GM23338 (cell line): ENCODE measurements around the gene MYO16. TPM values are rescaled to one million over a fixed set of nuclear protein-coding genes. Genes with fewer than 3 reads are reported as not detected.

Experiments used
- ATAC-seq: fragments of 200-7000 bp; cut with Tn5 transposase; 3 replicates; pipeline ENCODE4 v1.9.1; 2020
- DNase-seq: peaks from one replicate; pipeline ENCODE4 v3.0.0-alpha.2; 2015; ENCODE audit warnings: low spot score
- H2AFZ ChIP-seq: fragments of 200-600 bp; sonication (generic); 2 replicates; pipeline ENCODE4 v1.8.0; 2016; ENCODE audit warnings: antibody characterized with exemption, mild to moderate bottlenecking, moderate library complexity
- H3F3A ChIP-seq: fragments of 200-600 bp; sonication (generic); replicated peaks from 2 replicates; pipeline ENCODE4 v1.8.0; 2017; ENCODE audit warnings: antibody characterized with exemption, mixed run types, low read depth
- H3K27ac ChIP-seq: fragments of 200-600 bp; sonication (generic); 2 replicates; pipeline ENCODE4 v1.6.1; 2016; ENCODE audit warnings: low read depth
- H3K27me3 ChIP-seq: fragments of 200-600 bp; sonication (generic); 2 replicates; pipeline ENCODE4 v1.8.0; 2016; ENCODE audit warnings: mild to moderate bottlenecking, mixed run types, moderate library complexity; ENCODE audit not compliant: insufficient read depth
- H3K36me3 ChIP-seq: fragments of 200-600 bp; sonication (generic); 2 replicates; pipeline ENCODE4 v1.8.0; 2016; ENCODE audit warnings: mild to moderate bottlenecking; ENCODE audit not compliant: insufficient read depth
- H3K4me1 ChIP-seq: fragments of 200-600 bp; sonication (generic); 2 replicates; pipeline ENCODE4 v1.8.0; 2016; ENCODE audit warnings: mild to moderate bottlenecking, moderate library complexity; ENCODE audit not compliant: insufficient read depth
- H3K4me2 ChIP-seq: fragments of 200-600 bp; sonication (generic); 2 replicates; pipeline ENCODE4 v1.7.1; 2017; ENCODE audit warnings: mixed run types
- H3K4me3 ChIP-seq: fragments of 200-600 bp; sonication (generic); 2 replicates; pipeline ENCODE4 v1.6.1; 2016; ENCODE audit warnings: mixed run types
- H3K79me2 ChIP-seq: fragments of 200-600 bp; sonication (generic); replicated peaks from 2 replicates; pipeline ENCODE4 v1.8.0; 2017; ENCODE audit warnings: mild to moderate bottlenecking; ENCODE audit not compliant: insufficient read depth
- H3K9me2 ChIP-seq: fragments of 200-600 bp; sonication (generic); 2 replicates; pipeline ENCODE4 v1.8.0; 2017; ENCODE audit not compliant: insufficient read depth
- H4K20me1 ChIP-seq: fragments of 200-600 bp; sonication (generic); replicated peaks from 2 replicates; pipeline ENCODE4 v1.8.0; 2017; ENCODE audit warnings: mild to moderate bottlenecking; ENCODE audit not compliant: insufficient read depth
- H3K27ac Mint-ChIP-seq: 2 replicates; pipeline ENCODE4 v1.8.0; 2020; ENCODE audit warnings: inconsistent platforms, mild to moderate bottlenecking, moderate library complexity, mixed read lengths
- H3K27me3 Mint-ChIP-seq: 3 replicates; pipeline ENCODE4 v1.8.0; 2022; ENCODE audit warnings: low read depth, mild to moderate bottlenecking, moderate library complexity, mixed read lengths, inconsistent platforms; ENCODE audit not compliant: insufficient read depth, poor library complexity
- H3K36me3 Mint-ChIP-seq: 3 replicates; pipeline ENCODE4 v1.8.0; 2021; ENCODE audit warnings: low read depth, mild to moderate bottlenecking, inconsistent platforms, moderate library complexity, mixed read lengths
- H3K4me1 Mint-ChIP-seq: 3 replicates; pipeline ENCODE4 v1.8.0; 2020; ENCODE audit warnings: mild to moderate bottlenecking, inconsistent platforms, mixed read lengths
- H3K4me3 Mint-ChIP-seq: 3 replicates; pipeline ENCODE4 v1.8.0; 2021; ENCODE audit warnings: moderate library complexity, mild to moderate bottlenecking, inconsistent platforms, mixed read lengths
- H3K9me3 Mint-ChIP-seq: 3 replicates; pipeline ENCODE4 v1.8.0; 2020; ENCODE audit warnings: moderate library complexity, mild to moderate bottlenecking, inconsistent platforms, mixed read lengths
- CTCF ChIP-seq, 2 experiments: fragments of 200-600 bp in 1 of 2; sonication (generic) in 1 of 2; conservative IDR thresholded peaks; 2 replicates each; pipeline versions ENCODE4 v1.5.1 to v1.6.1; 2016 to 2017; ENCODE audit warnings: antibody characterized with exemption in 2 of 2, low read depth in 2 of 2, mild to moderate bottlenecking in 2 of 2, moderate library complexity in 1 of 2
- EZH2phosphoT487 ChIP-seq: fragments of 200-600 bp; sonication (generic); IDR thresholded peaks from one replicate; pipeline ENCODE4 v1.8.1; 2018; ENCODE audit warnings: antibody characterized with exemption; ENCODE audit not compliant: unreplicated experiment
- JUNB ChIP-seq: IDR thresholded peaks from one replicate; pipeline ENCODE4 v1.6.1; 2016; ENCODE audit warnings: antibody characterized with exemption; ENCODE audit not compliant: unreplicated experiment
- POLR2AphosphoS5 ChIP-seq: IDR thresholded peaks from 2 replicates; pipeline ENCODE4 v1.6.1; 2016; ENCODE audit warnings: antibody characterized with exemption, low read depth
- REST ChIP-seq: IDR thresholded peaks from one replicate; pipeline ENCODE4 v1.6.1; 2018; ENCODE audit warnings: antibody characterized with exemption; ENCODE audit not compliant: unreplicated experiment
- STAT1 ChIP-seq: IDR thresholded peaks from one replicate; pipeline ENCODE4 v1.6.1; 2016; ENCODE audit warnings: antibody characterized with exemption; ENCODE audit not compliant: unreplicated experiment
- ZNF331 ChIP-seq: fragments of 250-450 bp; sonication (Bioruptor Pico); IDR thresholded peaks from 2 replicates; pipeline ENCODE4 v1.5.0; 2020; ENCODE audit warnings: low read depth, mild to moderate bottlenecking, moderate library complexity
- ZNF462 ChIP-seq: fragments of 250-450 bp; sonication (Bioruptor Pico); IDR thresholded peaks from 2 replicates; pipeline ENCODE4 v1.5.0; 2020; ENCODE audit warnings: mild to moderate bottlenecking, moderate library complexity
- polyA plus RNA-seq: library from polyadenylated mRNA; unstranded; fragments of >200 nt; fragmentation: Nextera tagmentation; extraction: Ambion mirVana; gene quantifications from 2 replicates; pipeline ENCODE4 v1.2.1, GENCODE V29; 2016
- total RNA-seq: library from RNA; depleted of rRNA; stranded (reverse); fragments of >200 nt; shearing (Covaris generic); gene quantifications from 2 replicates; pipeline ENCODE4 v1.2.3, GENCODE V29; 2014

MYO16 gene
- total and polyA plus RNA-seq, 2 experiments from 2014 or later, result 0.10 to 0.13 TPM

GRCh38 chr13:109024611-109025010 lies 395.2 kb downstream of the MYO16 start:
- no peak for ATAC-seq
- Histone ChIP-seq H3K27me3 (no peaks in the 10 kb centered on the region), H3F3A (no peaks in the 10 kb centered on the region), H3K4me3 (no peak overlapping the region), H3K9me2 (no peaks in the 10 kb centered on the region; the same call in 1 of the 2 replicates), H3K4me2 (no peak overlapping the region), H3K79me2 (no peaks in the 10 kb centered on the region), H3K4me1 (no peaks in the 10 kb centered on the region), H3K27ac (no peak overlapping the region), H4K20me1 (no peaks in the 10 kb centered on the region), H3K36me3 (no peaks in the 10 kb centered on the region), H2AFZ (no peak overlapping the region)
- Mint-ChIP-seq H3K36me3 (peaks cover 1% of the 10 kb centered on the region; the same call in 1 of the 3 replicates), H3K9me3 (peaks cover 2% of the 10 kb centered on the region; the same call in 1 of the 3 replicates), H3K4me1 (no peaks in the 10 kb centered on the region; the same call in 2 of the 3 replicates), H3K27ac (no peak overlapping the region), H3K27me3 (peaks cover 2% of the 10 kb centered on the region), H3K4me3 (no peak overlapping the region)
- TF ChIP-seq EZH2phosphoT487 (no peak), REST (no peak), JUNB (no peak), POLR2AphosphoS5 (no peak), ZNF331 (CRISPR knock-in tag) (no peak), STAT1 (no peak)
- no peak for DNase-seq

- no peak overlapping the region for H3K27ac ChIP-seq
- no peaks in the 10 kb centered on the region for H3K36me3 ChIP-seq
- no peaks in the 10 kb centered on the region; the same call in 1 of the 2 replicates for H3K9me2 ChIP-seq
- no peak overlapping the region for H3K4me3 ChIP-seq
- Mint-ChIP-seq H3K4me1 (no peaks in the 10 kb centered on the region; the same call in 2 of the 3 replicates), H3K4me3 (no peak overlapping the region), H3K9me3 (no peaks in the 10 kb centered on the region), H3K27me3 (peaks cover 2% of the 10 kb centered on the region), H3K27ac (no peak overlapping the region), H3K36me3 (no peaks in the 10 kb centered on the region)
- no peaks in the 10 kb centered on the region for H3F3A ChIP-seq
- H3K79me2 ChIP-seq, result no peaks in the 10 kb centered on the region
- no peak overlapping the region for H3K4me2 ChIP-seq
- DNase-seq (peak; percentile 30), ATAC-seq (peak; percentile 34; the same call in 1 of the 3 replicates)
- TF ChIP-seq CTCF (conservative IDR thresholded peaks at IDR 0.05; ENCODE audit: low read depth in 2 of 2), result peak in 1 of 2 experiments; percentile 24; a peak in 1 of 4 replicates
- 0 out of 2 replicates have a peak, but pooled peaks have one; percentile 4 for TF ChIP-seq ZNF462 (CRISPR knock-in tag)
- no peak for TF ChIP-seq ZNF331 (CRISPR knock-in tag)
- H3K27me3 ChIP-seq, result no peaks in the 10 kb centered on the region
- no peaks in the 10 kb centered on the region for H3K4me1 ChIP-seq
- no peaks in the 10 kb centered on the region for H4K20me1 ChIP-seq
- peak overlapping the region; percentile 45; the same call in 1 of the 2 replicates for H2AFZ ChIP-seq
Measured at GRCh38 chr13:109026266-109026665, 396.9 kb downstream of the MYO16 start.
